ENCODE measurements around the gene NFIB.

NFIB gene

GRCh38 chr9:14303100-14303499 lies 10.8 kb downstream of the NFIB start:
- DNase-seq = no peak

- no peak for DNase-seq
Measured at GRCh38 chr9:14302405-14302804, 11.5 kb downstream of the NFIB start.

GRCh38 chr9:14301583-14302021 lies 12.3 kb downstream of the NFIB start:
- no peak for DNase-seq

- no peak for DNase-seq
Measured at GRCh38 chr9:14301006-14301405, 12.9 kb downstream of the NFIB start.

GRCh38 chr9:14300588-14300987 lies 13.4 kb downstream of the NFIB start:
- no peak for DNase-seq

GRCh38 chr9:14300040-14300439 lies 13.9 kb downstream of the NFIB start:
- no peak for DNase-seq

- no peak for DNase-seq
Measured at GRCh38 chr9:14298601-14299022, 15.3 kb downstream of the NFIB start.

GRCh38 chr9:14296495-14297113 lies 17.3 kb downstream of the NFIB start:
- DNase-seq = no peak

- DNase-seq = no peak
Measured at GRCh38 chr9:14294659-14295058, 19.3 kb downstream of the NFIB start.

- DNase-seq = no peak
Measured at GRCh38 chr9:14293801-14294200, 20.1 kb downstream of the NFIB start.

- no peak for DNase-seq
Measured at GRCh38 chr9:14292181-14292739, 21.7 kb downstream of the NFIB start.

GRCh38 chr9:14289916-14290315 lies 24.0 kb downstream of the NFIB start:
- no peak for DNase-seq

GRCh38 chr9:14288433-14288832 lies 25.5 kb downstream of the NFIB start:
- no peak for DNase-seq

- no peak for DNase-seq
Measured at GRCh38 chr9:14286121-14286520, 27.8 kb downstream of the NFIB start.

- DNase-seq = no peak
Measured at GRCh38 chr9:14283276-14283675, 30.7 kb downstream of the NFIB start.

GRCh38 chr9:14281876-14282275 lies 32.1 kb downstream of the NFIB start:
- no peak for DNase-seq

- DNase-seq = no peak
Measured at GRCh38 chr9:14281136-14281795, 32.7 kb downstream of the NFIB start.

- no peak for DNase-seq
Measured at GRCh38 chr9:14279671-14280070, 34.3 kb downstream of the NFIB start.

- no peak for DNase-seq
Measured at GRCh38 chr9:14278291-14278721, 35.6 kb downstream of the NFIB start.

GRCh38 chr9:14277761-14278160 lies 36.2 kb downstream of the NFIB start:
- DNase-seq = no peak

GRCh38 chr9:14277244-14277643 lies 36.7 kb downstream of the NFIB start:
- no peak for DNase-seq

GRCh38 chr9:14275331-14275730 lies 38.6 kb downstream of the NFIB start:
- DNase-seq = no peak

- DNase-seq = no peak
Measured at GRCh38 chr9:14273696-14274121, 40.2 kb downstream of the NFIB start.

GRCh38 chr9:14272927-14273528 lies 40.9 kb downstream of the NFIB start:
- DNase-seq = no peak

All from NCI-H1436 treated with DMSO at 0.1 percent for 48 hours (cell line).